ENCODE data around the gene SLC15A4.

The SLC15A4 gene

GRCh38 chr12:128786741-128787391, 36.9 kb downstream of the SLC15A4 start:
- in situ Hi-C loops (cut with HindIII; ENCODE audit: low pct_ligation_motif_present, low pct_unique_long_range_greater_than_20kb, low sequenced_read_pairs): no loop called here
- DNase-seq: no peak

DNA sequence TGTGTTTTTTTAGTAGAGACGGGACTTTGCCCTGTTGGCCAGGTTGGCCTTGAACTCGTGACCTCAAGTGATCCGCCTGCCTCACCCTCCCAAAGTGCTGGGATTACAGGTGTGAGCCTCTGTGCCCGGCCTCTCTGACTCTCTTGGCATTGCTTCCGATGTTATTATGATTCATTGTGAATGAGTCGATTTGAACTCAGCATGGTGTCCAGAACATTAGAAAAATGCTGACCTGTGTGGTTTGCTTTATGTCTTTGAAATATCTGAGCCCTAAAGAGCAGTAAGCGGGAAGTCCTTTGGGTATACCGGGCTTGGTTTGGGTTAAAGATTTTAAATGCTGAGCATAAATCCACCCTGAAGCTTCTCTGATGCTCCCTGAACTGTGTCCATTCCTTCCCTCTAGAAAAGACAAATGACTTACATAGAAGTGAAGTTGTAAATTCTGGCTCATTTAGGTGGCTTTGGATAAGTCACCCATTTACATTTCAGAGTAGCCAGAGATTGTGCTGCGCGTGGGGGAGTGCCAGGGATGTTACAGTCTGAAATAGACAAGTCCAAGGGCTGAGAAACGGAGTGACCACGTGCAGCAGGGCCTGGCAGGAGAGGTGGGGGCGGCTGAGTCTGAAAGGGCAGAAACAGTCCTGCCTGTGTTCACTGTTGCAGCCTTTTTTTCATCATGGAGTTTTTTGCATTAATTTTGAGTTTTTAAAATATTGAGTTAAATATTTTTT, 39.6 kb downstream of the SLC15A4 start:
- peak; percentile 56 for DNase-seq
- in situ Hi-C loops (cut with HindIII; ENCODE audit: low pct_ligation_motif_present, low pct_unique_long_range_greater_than_20kb, low sequenced_read_pairs): no loop called here

DNA sequence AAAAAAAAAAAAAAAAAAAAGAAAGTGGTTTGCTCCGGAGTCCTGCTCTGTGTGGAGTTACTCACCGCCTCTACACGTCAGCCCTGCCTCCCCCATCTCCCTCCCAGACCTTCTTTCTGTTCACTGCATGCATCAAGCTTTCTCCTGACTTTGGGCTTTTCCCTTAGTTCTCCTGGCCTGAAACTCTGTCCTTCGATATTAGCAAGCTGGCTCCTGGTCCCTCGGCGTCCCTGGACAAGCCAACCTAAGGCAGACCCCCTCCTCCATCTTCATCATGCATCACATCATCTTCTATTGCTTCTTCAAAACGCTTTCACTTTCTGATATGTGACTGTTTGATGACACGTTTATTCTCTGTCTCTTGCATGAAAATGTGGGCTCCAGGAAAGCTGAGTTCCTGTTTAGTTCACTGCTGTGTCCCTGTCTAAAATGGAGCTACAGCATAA, 40.6 kb downstream of the SLC15A4 start:
- in situ Hi-C loops (cut with HindIII; ENCODE audit: low pct_ligation_motif_present, low pct_unique_long_range_greater_than_20kb, low sequenced_read_pairs): no loop called here
- peak; percentile 28 for DNase-seq

DNA sequence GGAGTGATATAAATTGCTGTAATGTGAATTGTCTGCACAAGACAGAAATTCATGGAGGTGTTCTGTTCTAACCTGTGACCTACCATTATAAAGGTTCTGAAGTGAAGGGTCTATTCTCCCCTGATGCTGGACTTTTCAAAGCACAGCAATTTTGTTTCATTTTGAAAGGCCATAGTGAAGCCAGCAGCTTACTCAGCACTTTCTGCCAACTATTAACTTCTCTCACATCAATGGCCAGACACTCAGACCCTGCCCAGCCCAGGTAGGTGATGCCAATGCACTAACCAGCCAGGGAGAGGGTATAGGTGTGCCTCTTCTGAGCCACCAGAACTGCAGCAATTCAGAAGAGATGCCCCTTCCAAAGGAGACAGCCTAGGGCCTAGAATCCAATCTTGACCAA, 43.9 kb downstream of the SLC15A4 start:
- in situ Hi-C loops (cut with HindIII; ENCODE audit: low pct_ligation_motif_present, low pct_unique_long_range_greater_than_20kb, low sequenced_read_pairs): no loop called here
- DNase-seq: no peak

DNA sequence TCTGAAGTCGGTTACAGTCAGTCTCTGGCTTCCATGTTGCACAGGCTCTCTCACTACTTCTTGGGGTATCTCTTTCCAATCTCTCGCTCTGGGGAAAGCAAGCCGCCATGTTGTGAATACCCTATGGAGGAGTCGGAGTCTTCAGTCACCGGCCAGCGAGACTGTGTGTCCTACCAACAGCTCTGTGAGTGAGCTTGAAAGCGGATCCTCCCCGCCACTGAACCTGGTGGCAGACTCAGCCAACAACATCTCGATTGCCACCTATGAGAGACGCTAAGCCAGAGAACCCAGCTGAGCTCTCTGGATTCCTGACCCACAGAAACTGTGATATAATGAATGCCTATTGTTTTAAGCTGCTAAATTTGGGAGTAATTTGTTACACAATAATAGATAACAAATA, 51.5 kb downstream of the SLC15A4 start:
- in situ Hi-C loops (cut with HindIII; ENCODE audit: low pct_ligation_motif_present, low pct_unique_long_range_greater_than_20kb, low sequenced_read_pairs): no loop called here
- no peak for DNase-seq

DNA sequence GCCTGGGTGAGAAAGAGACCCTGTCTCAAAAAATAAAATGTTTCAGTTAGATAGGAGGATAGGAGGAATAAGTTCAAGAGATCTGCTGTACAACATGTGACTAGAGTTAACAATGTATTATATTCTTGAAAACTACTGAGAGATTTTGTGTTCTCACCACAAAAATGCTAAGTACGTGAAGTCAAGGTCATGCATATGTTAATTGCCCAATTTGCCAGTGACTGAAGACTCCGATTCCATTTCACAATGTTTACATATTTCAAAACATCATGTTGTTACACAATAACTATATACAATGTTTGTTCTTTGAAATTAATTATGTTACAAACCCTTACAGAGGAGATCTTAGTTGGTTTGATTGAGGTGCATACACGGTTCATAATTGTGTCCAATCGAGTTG, 52.1 kb downstream of the SLC15A4 start:
- in situ Hi-C loops (cut with HindIII; ENCODE audit: low pct_ligation_motif_present, low pct_unique_long_range_greater_than_20kb, low sequenced_read_pairs): no loop called here
- no peak for DNase-seq

- in situ Hi-C loops (cut with HindIII; ENCODE audit: low pct_ligation_motif_present, low pct_unique_long_range_greater_than_20kb, low sequenced_read_pairs): no loop called here
Observed at GRCh38 chr12:128767518-128767917, 56.2 kb downstream of the SLC15A4 start.

DNA sequence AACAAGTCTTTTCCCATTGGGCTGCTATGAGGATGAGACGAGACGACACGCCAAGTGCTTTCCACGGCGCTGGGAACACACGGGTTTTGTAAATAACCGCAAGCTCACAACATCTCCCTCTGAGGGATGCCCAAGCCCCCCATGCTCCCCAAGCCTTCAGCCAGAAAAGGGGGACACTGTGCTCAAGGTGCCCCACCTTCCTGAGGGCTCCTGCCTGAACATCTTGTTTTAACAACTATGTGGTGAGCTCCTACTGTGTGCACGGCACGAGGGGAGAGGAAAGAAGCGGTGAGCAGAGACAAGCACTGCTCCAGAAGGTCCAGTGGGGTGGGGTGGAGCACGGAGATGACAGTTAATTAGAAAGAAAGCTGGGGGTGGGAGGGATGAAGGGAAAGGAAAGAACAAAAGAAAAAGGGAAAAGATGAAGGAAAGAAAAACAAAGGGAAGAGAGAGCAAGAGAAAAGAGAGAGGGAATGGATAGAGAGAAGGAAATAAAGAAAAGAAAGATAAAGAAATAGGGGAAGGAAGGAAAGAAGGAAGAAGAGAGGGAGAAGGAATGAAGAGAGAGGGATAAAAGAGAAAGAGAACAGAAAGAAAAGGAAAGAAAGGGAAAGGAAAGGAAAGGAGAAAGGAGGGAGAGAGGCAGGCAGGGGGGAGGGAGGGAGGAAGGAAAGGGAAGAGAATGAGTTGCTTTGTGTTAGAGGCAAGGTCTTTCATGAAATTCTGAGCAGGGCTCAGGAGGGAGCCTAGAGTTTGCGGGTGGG, 56.8 kb downstream of the SLC15A4 start:
- in situ Hi-C loops (cut with HindIII; ENCODE audit: low pct_ligation_motif_present, low pct_unique_long_range_greater_than_20kb, low sequenced_read_pairs): no loop called here
- DNase-seq: no peak

More at GRCh38 chr12:128767518-128767917, 56.2 kb downstream of the SLC15A4 start:
- DNase-seq: no peak

GRCh38 chr12:128763395-128763794, 60.4 kb downstream of the SLC15A4 start:
- in situ Hi-C loops (cut with HindIII; ENCODE audit: low pct_ligation_motif_present, low pct_unique_long_range_greater_than_20kb, low sequenced_read_pairs): no loop called here
- no peak for DNase-seq

GRCh38 chr12:128761379-128761790, 62.4 kb downstream of the SLC15A4 start:
- in situ Hi-C loops (cut with HindIII; ENCODE audit: low pct_ligation_motif_present, low pct_unique_long_range_greater_than_20kb, low sequenced_read_pairs): no loop called here
- DNase-seq: peak; percentile 77

GRCh38 chr12:128755566-128755965, 68.2 kb downstream of the SLC15A4 start:
- in situ Hi-C loops (cut with HindIII; ENCODE audit: low pct_ligation_motif_present, low pct_unique_long_range_greater_than_20kb, low sequenced_read_pairs): no loop called here
- DNase-seq: no peak

DNA sequence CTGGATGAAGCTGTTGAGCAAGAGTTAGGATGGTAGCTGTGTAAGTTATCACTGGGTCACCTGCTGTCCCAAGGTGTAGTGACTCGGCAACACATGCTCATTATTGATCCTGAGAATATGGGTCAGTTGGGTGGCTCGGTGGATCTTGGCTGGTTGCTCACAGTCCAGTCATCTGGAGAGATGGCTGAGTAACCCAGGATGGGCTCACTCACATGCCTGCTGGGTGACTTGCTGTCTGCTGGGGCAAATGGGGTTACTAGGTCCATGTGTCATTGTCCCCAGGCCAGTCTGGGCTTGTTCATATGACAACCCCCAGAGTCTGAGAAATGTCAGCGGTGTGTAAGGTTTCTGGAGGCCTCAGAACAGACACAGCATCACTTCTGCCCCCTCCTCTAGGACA, 69.5 kb downstream of the SLC15A4 start:
- in situ Hi-C loops (cut with HindIII; ENCODE audit: low pct_ligation_motif_present, low pct_unique_long_range_greater_than_20kb, low sequenced_read_pairs): no loop called here
- DNase-seq: no peak

GRCh38 chr12:128753438-128753837, 70.3 kb downstream of the SLC15A4 start:
- in situ Hi-C loops (cut with HindIII; ENCODE audit: low pct_ligation_motif_present, low pct_unique_long_range_greater_than_20kb, low sequenced_read_pairs): no loop called here
- no peak for DNase-seq

DNA sequence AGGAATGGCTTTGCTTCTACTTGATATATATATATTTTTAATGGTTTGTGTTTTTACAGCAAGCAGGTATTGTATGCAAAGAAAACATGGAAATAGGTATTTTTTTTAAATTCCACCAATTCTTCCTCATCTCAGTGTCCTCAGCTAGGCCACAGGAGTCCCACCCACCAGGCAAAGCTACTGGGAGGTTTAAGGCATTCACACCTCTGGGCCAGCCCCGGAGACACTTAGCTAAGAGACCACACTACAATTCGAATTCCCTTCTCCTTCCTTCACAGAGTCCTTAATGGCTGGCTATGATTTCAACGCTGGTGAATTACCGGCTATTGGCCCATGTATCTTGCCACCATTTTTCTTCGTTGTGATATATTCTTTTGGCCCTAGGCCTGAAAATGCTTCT, 71.4 kb downstream of the SLC15A4 start:
- in situ Hi-C loops (cut with HindIII; ENCODE audit: low pct_ligation_motif_present, low pct_unique_long_range_greater_than_20kb, low sequenced_read_pairs): no loop called here

DNA sequence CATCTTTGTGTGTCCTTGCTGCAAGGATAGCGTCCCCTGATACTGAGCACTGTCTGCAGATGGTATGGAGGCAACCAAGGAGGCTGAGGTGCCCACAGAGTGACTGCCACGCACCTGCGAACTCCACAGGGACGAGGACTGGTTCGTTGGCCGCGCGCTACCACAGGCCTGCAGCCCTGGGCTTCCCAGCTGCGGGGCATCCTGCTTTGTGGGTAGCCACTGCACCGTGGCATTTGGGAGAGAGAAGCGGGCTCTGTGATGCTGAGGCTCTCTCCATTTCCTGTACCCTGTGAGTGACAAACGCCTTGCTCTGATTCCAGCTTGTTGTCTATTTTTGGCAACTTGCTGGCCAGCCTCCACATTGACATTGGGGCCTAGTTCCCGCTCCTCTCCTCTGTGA, 76.3 kb downstream of the SLC15A4 start:
- DNase-seq: no peak
- in situ Hi-C loops (cut with HindIII; ENCODE audit: low pct_ligation_motif_present, low pct_unique_long_range_greater_than_20kb, low sequenced_read_pairs): no loop called here

More for the DNA sequence above, 71.4 kb downstream of the SLC15A4 start:
- DNase-seq: no peak

DNA sequence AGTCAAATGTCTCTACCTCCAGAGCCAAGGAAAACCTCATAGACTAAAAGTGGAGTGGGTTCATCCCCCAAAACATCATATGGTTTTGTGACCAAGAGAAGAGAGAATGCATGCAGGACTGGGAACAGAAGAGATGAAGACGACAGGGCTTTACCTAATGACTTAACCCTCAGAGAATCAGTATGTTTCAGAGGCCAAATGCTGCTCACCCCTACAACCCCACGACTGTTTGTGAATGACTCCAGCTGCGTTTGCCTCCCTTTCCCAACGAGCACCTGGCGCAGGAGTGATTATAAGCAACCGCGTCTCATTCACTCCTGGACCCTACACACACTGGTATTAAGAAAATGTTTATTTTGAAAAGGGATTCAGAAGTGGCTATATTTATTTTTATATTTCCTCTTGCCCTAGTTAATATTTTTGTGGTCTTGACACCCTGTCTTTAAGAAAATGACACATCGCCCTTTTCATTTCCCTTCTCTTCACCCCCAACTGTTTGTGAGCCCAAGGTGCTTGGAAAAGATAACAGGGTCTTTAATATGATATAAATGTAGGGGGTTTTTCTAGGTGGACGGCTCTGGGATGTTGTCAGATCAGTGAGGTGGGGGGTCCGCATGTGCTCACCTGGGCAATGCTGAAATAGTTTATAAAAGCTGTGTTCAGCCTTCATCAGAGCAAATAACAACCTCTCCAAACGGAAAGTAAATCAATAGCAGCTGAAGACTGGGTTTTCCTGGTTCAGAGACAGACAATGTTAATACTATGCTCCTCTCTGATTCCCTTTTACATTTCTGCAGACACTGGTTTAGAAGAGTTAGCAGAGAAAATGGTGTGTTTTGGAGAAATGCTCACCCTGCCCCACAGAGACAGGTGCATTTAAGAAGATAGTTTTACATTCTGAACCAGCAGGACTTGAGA, 77.7 kb downstream of the SLC15A4 start:
- in situ Hi-C loops (cut with HindIII; ENCODE audit: low pct_ligation_motif_present, low pct_unique_long_range_greater_than_20kb, low sequenced_read_pairs): no loop called here
- DNase-seq: no peak

DNA sequence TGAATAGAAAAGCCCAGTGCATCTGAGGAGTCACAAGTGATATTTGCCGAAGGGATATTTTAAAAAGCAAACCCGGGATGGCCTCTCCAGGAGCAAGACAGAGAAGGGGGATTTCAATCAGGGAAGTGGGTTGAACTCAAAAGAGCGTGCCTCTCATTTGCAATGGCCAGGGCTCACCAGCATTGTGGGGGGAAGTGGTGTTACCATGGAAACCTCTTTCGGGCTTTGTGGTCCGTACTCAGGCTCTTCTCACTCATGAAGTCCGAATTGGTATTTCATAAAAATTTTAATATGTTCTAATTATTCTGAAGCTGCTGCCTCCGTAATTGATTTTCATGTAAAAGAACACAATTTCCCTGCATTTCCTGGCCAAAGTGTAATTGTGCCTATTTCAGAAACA, 79.8 kb downstream of the SLC15A4 start:
- in situ Hi-C loops (cut with HindIII; ENCODE audit: low pct_ligation_motif_present, low pct_unique_long_range_greater_than_20kb, low sequenced_read_pairs): no loop called here
- no peak for DNase-seq
